ENCODE results near the gene FBXL4.

DNA sequence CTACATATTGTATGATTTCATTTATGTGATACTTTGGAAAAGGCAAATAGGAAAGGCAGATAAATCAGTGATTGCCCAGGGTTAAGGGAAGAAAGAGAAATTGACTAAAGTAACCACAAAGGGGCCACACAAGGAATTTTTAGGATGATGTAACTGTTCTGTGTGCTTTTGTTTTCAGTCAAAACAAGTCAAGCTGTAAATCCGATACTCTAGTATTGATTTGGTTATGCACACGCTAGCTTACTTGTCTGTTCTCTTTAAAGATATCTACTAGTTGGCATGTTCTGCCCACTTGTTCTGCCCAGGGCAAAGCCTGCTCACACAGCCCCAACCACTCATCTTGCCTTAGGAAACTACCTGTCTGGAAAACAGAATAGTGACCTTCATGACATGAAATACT, 6.4 kb downstream of the FBXL4 start:
- TF ChIP-seq, protein P1, sequence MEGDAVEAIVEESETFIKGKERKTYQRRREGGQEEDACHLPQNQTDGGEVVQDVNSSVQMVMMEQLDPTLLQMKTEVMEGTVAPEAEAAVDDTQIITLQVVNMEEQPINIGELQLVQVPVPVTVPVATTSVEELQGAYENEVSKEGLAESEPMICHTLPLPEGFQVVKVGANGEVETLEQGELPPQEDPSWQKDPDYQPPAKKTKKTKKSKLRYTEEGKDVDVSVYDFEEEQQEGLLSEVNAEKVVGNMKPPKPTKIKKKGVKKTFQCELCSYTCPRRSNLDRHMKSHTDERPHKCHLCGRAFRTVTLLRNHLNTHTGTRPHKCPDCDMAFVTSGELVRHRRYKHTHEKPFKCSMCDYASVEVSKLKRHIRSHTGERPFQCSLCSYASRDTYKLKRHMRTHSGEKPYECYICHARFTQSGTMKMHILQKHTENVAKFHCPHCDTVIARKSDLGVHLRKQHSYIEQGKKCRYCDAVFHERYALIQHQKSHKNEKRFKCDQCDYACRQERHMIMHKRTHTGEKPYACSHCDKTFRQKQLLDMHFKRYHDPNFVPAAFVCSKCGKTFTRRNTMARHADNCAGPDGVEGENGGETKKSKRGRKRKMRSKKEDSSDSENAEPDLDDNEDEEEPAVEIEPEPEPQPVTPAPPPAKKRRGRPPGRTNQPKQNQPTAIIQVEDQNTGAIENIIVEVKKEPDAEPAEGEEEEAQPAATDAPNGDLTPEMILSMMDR (optimal IDR thresholded peaks at IDR 0.05 in 1 of 3, IDR thresholded peaks at IDR 0.05 in 1 of 3, conservative IDR thresholded peaks at IDR 0.05 in 1 of 3; ENCODE audit: extremely low read depth in 1 of 3, insufficient read depth in 2 of 3, low read length in 3 of 3) = no peak
- TF ChIP-seq EZH2 (IDR thresholded peaks at IDR 0.05; ENCODE audit: low read length) = no peak
